Neural cell (in vitro differentiated cells): Measurements from ENCODE around the gene TMEM43. TPM values are rescaled to one million over a fixed set of nuclear protein-coding genes. Genes with fewer than 3 reads are reported as not detected.

ENCODE experiments used
- H2AFZ ChIP-seq: fragments of 200-600, 300-800 bp; sonication (generic), shearing (Covaris generic); 2 replicates; pipeline ENCODE4 v1.6.0; 2014; ENCODE audit warnings: low read depth, mild to moderate bottlenecking, antibody characterized with exemption, low read length, moderate library complexity
- H3F3A ChIP-seq: fragments of 200-600 bp; shearing (Covaris generic); 2 replicates; pipeline ENCODE4 v1.6.1; 2016; ENCODE audit warnings: mild to moderate bottlenecking, moderate library complexity, mixed read lengths, antibody characterized with exemption, low read length; ENCODE audit not compliant: insufficient read depth, poor library complexity, severe bottlenecking
- H3K27ac ChIP-seq: fragments of 200-600, 300-800 bp; sonication (generic), shearing (Covaris generic); 2 replicates; pipeline ENCODE4 v1.5.1; 2014; ENCODE audit warnings: mild to moderate bottlenecking, low read length, moderate library complexity
- H3K27me3 ChIP-seq: fragments of 300-800, 200-600 bp; sonication (generic), shearing (Covaris generic); 2 replicates; pipeline ENCODE4 v1.6.0; 2014; ENCODE audit warnings: mild to moderate bottlenecking, low read depth, low read length, moderate library complexity; ENCODE audit not compliant: insufficient read depth
- H3K36me3 ChIP-seq: fragments of 300-800, 200-600 bp; sonication (generic), shearing (Covaris generic); 2 replicates; pipeline ENCODE4 v1.5.1; 2014; ENCODE audit warnings: mild to moderate bottlenecking, antibody characterized with exemption, low read length, moderate library complexity; ENCODE audit not compliant: insufficient read depth
- H3K4me2 ChIP-seq: fragments of 300-800, 200-600 bp; sonication (generic), shearing (Covaris generic); 2 replicates; pipeline ENCODE4 v1.6.0; 2014; ENCODE audit warnings: mild to moderate bottlenecking, low read length
- H3K4me3 ChIP-seq: fragments of 300-800, 200-600 bp; sonication (generic), shearing (Covaris generic); 2 replicates; pipeline ENCODE4 v1.5.1; 2014; ENCODE audit warnings: mild to moderate bottlenecking, low read length, moderate library complexity
- H3K79me2 ChIP-seq: fragments of 200-600 bp; shearing (Covaris generic); replicated peaks from 2 replicates; pipeline ENCODE4 v1.6.0; 2014; ENCODE audit warnings: mild to moderate bottlenecking, low read length, moderate library complexity; ENCODE audit not compliant: insufficient read depth
- H3K9ac ChIP-seq: fragments of 300-800, 200-600 bp; sonication (generic), shearing (Covaris generic); 2 replicates; pipeline ENCODE4 v1.6.1; 2016; ENCODE audit warnings: mild to moderate bottlenecking, low read length, mixed read lengths
- H3K9me2 ChIP-seq: fragments of 200-600 bp; shearing (Covaris generic); 2 replicates; pipeline ENCODE4 v1.6.1; 2016; ENCODE audit warnings: mild to moderate bottlenecking, low read length, mixed read lengths; ENCODE audit not compliant: insufficient read depth
- H3K9me3 ChIP-seq: fragments of 200-600, 300-800 bp; sonication (generic), shearing (Covaris generic); 2 replicates; pipeline ENCODE4 v1.6.1; 2016; ENCODE audit warnings: mild to moderate bottlenecking, mixed run types, low read length, moderate library complexity, mixed read lengths
- H4K20me1 ChIP-seq: fragments of 200-600 bp; shearing (Covaris generic); 2 replicates; pipeline ENCODE4 v1.6.1; 2016; ENCODE audit warnings: mild to moderate bottlenecking, mixed run types; ENCODE audit not compliant: insufficient read depth
- CTCF ChIP-seq: fragments of 450-650 bp; IDR thresholded peaks from 2 replicates; pipeline ENCODE4 v1.5.1; 2014; ENCODE audit warnings: antibody characterized with exemption, mild to moderate bottlenecking, moderate library complexity; ENCODE audit not compliant: poor library complexity, severe bottlenecking
- EP300 ChIP-seq: fragments of 450-650 bp; conservative IDR thresholded peaks from 2 replicates; pipeline ENCODE4 v1.6.1; 2014; ENCODE audit warnings: antibody characterized with exemption, mild to moderate bottlenecking, moderate library complexity; ENCODE audit not compliant: poor library complexity, severe bottlenecking
- EZH2 ChIP-seq: fragments of 200-600, 300-800 bp; shearing (Covaris generic), sonication (generic); IDR thresholded peaks from 2 replicates; pipeline ENCODE4 v1.6.1; 2014; ENCODE audit warnings: antibody characterized with exemption, low read length, borderline replicate concordance, mild to moderate bottlenecking; ENCODE audit not compliant: insufficient read depth, poor library complexity, severe bottlenecking
- MXI1 ChIP-seq: fragments of 450-650 bp; conservative IDR thresholded peaks from 2 replicates; pipeline ENCODE4 v1.6.1; 2014; ENCODE audit warnings: antibody characterized with exemption, mild to moderate bottlenecking; ENCODE audit not compliant: poor library complexity, severe bottlenecking
- POLR2AphosphoS5 ChIP-seq: IDR thresholded peaks from 2 replicates; pipeline ENCODE4 v1.6.1; 2012
- RAD21 ChIP-seq: fragments of 450-650 bp; conservative IDR thresholded peaks from 2 replicates; pipeline ENCODE4 v1.6.1; 2014; ENCODE audit warnings: antibody characterized with exemption, mild to moderate bottlenecking, moderate library complexity
- REST ChIP-seq: IDR thresholded peaks from 2 replicates; pipeline ENCODE4 v1.6.1; 2012; ENCODE audit warnings: borderline replicate concordance
- SMC3 ChIP-seq: fragments of 450-650 bp; conservative IDR thresholded peaks from 2 replicates; pipeline ENCODE4 v1.6.1; 2014; ENCODE audit warnings: antibody characterized with exemption, mild to moderate bottlenecking, moderate library complexity; ENCODE audit not compliant: poor library complexity
- TAF1 ChIP-seq: IDR thresholded peaks from 2 replicates; pipeline ENCODE4 v1.6.1; 2012; ENCODE audit warnings: low read depth
- polyA plus RNA-seq: library from polyadenylated mRNA; depleted of rRNA; stranded (reverse); fragments of >200 nt; gene quantifications from 2 replicates; pipeline ENCODE4 v1.2.3, GENCODE V29; 2014

Gene TMEM43
- polyA plus RNA-seq, 1 donor from 2014 or later: 61.3 TPM

- no peaks in the 10 kb centered on the region for H3K9me2 ChIP-seq
- TF ChIP-seq REST: no peak
- no peak for TF ChIP-seq RAD21
- H3K27me3 ChIP-seq: no peaks in the 10 kb centered on the region
- H3K79me2 ChIP-seq: no peaks in the 10 kb centered on the region
- no peaks in the 10 kb centered on the region for H3K9me3 ChIP-seq
- no peaks in the 10 kb centered on the region for H4K20me1 ChIP-seq
- H3K4me2 ChIP-seq: no peak overlapping the region
- no peak overlapping the region for H3K9ac ChIP-seq
- no peak overlapping the region for H3K27ac ChIP-seq
- H3K36me3 ChIP-seq: no peaks in the 10 kb centered on the region
- no peaks in the 10 kb centered on the region for H3F3A ChIP-seq
- no peak overlapping the region for H2AFZ ChIP-seq
- no peak overlapping the region for H3K4me3 ChIP-seq
These were observed 32.4 kb upstream of the TMEM43 start for GRCh38 chr3:14092464-14092863.

- Histone ChIP-seq H2AFZ (no peak overlapping the region), H3K4me3 (no peak overlapping the region), H3K4me2 (no peak overlapping the region), H3K27ac (no peak overlapping the region), H3K79me2 (no peaks in the 10 kb centered on the region), H4K20me1 (no peaks in the 10 kb centered on the region), H3F3A (no peaks in the 10 kb centered on the region), H3K9me3 (no peaks in the 10 kb centered on the region), H3K9ac (no peak overlapping the region), H3K9me2 (no peaks in the 10 kb centered on the region), H3K27me3 (no peaks in the 10 kb centered on the region), H3K36me3 (no peaks in the 10 kb centered on the region)
- TF ChIP-seq EP300 (no peak), TAF1 (no peak), EZH2 (no peak), SMC3 (no peak), MXI1 (no peak), RAD21 (no peak), REST (no peak), CTCF (no peak), POLR2AphosphoS5 (no peak)
These were observed 31.0 kb upstream of the TMEM43 start for GRCh38 chr3:14093831-14094230.
